Measurements from ENCODE around the gene GPR42. TPM values are rescaled to one million over a fixed set of nuclear protein-coding genes. Genes with fewer than 3 reads are reported as not detected.
"Not testable (repeated sequence)": the region's sequence is repeated elsewhere in the genome, so short reads cannot be mapped to it uniquely, and the experiment has no call there.

GPR42 gene
- total RNA-seq, 1 donor from 2014 or later: not detected

- intact Hi-C loops (cut with DNase I); DNase-seq; ATAC-seq (ENCODE audit: poor library complexity): not testable (repeated sequence)
These were observed 12.0 kb upstream of the GPR42 start for GRCh38 chr19:35358834-35359233.

GRCh38 chr19:35359395-35359794, 11.5 kb upstream of the GPR42 start:
- ATAC-seq (ENCODE audit: poor library complexity); intact Hi-C loops (cut with DNase I): not testable (repeated sequence)

GRCh38 chr19:35360081-35360480, 10.8 kb upstream of the GPR42 start:
- DNase-seq; ATAC-seq (ENCODE audit: poor library complexity); intact Hi-C loops (cut with DNase I): not testable (repeated sequence)

More at GRCh38 chr19:35359395-35359794, 11.5 kb upstream of the GPR42 start:
- not testable (repeated sequence) for DNase-seq

- ATAC-seq (ENCODE audit: poor library complexity) (no peak), DNase-seq (no peak)
- intact Hi-C loops (cut with DNase I): no loop called here
These were observed 9.9 kb upstream of the GPR42 start for GRCh38 chr19:35360880-35361420.

- ATAC-seq (ENCODE audit: poor library complexity) (no peak), DNase-seq (no peak)
- intact Hi-C loops (cut with DNase I): no loop called here
These were observed 8.4 kb upstream of the GPR42 start for GRCh38 chr19:35362261-35363000.

GRCh38 chr19:35363001-35363590, 7.8 kb upstream of the GPR42 start:
- ATAC-seq (ENCODE audit: poor library complexity): no peak
- intact Hi-C loops (cut with DNase I): no loop called here
- no peak for DNase-seq

- ATAC-seq (ENCODE audit: poor library complexity) (no peak), DNase-seq (no peak)
- intact Hi-C loops (cut with DNase I): no loop called here
These were observed 7.0 kb upstream of the GPR42 start for GRCh38 chr19:35363711-35364425.

- intact Hi-C loops (cut with DNase I): no loop called here
- ATAC-seq (ENCODE audit: poor library complexity) (no peak), DNase-seq (no peak)
These were observed 5.6 kb upstream of the GPR42 start for GRCh38 chr19:35365303-35365702.

GRCh38 chr19:35368378-35368777, 2.5 kb upstream of the GPR42 start:
- ATAC-seq (ENCODE audit: poor library complexity): no peak
- no peak for DNase-seq
- intact Hi-C loops (cut with DNase I): no loop called here

GRCh38 chr19:35369522-35369921, 1.3 kb upstream of the GPR42 start:
- intact Hi-C loops (cut with DNase I): no loop called here
- DNase-seq (no peak), ATAC-seq (ENCODE audit: poor library complexity) (no peak)

GRCh38 chr19:35373492-35373891, 2.6 kb downstream of the GPR42 start:
- no peak for ATAC-seq (ENCODE audit: poor library complexity)
- intact Hi-C loops (cut with DNase I): no loop called here
- DNase-seq: no peak

GRCh38 chr19:35374031-35374430, 3.2 kb downstream of the GPR42 start:
- intact Hi-C loops (cut with DNase I); ATAC-seq (ENCODE audit: poor library complexity); DNase-seq: not testable (repeated sequence)

GRCh38 chr19:35375505-35376307, 4.8 kb downstream of the GPR42 start:
- DNase-seq: no peak
- intact Hi-C loops (cut with DNase I): no loop called here
- no peak for ATAC-seq (ENCODE audit: poor library complexity)

- DNase-seq (no peak), ATAC-seq (ENCODE audit: poor library complexity) (no peak)
- intact Hi-C loops (cut with DNase I): no loop called here
These were observed 6.8 kb downstream of the GPR42 start for GRCh38 chr19:35377656-35378055.

- ATAC-seq (ENCODE audit: poor library complexity): no peak
- intact Hi-C loops (cut with DNase I): no loop called here
- no peak for DNase-seq
These were observed 7.5 kb downstream of the GPR42 start for GRCh38 chr19:35378356-35378755.

GRCh38 chr19:35379545-35379944, 8.7 kb downstream of the GPR42 start:
- ATAC-seq (ENCODE audit: poor library complexity); intact Hi-C loops (cut with DNase I); DNase-seq: not testable (repeated sequence)

GRCh38 chr19:35379992-35380391, 9.1 kb downstream of the GPR42 start:
- peak; percentile 34 for ATAC-seq (ENCODE audit: poor library complexity)
- DNase-seq: no peak
- intact Hi-C loops (cut with DNase I): no loop called here

- intact Hi-C loops (cut with DNase I): no loop called here
- DNase-seq (no peak), ATAC-seq (ENCODE audit: poor library complexity) (peak; percentile 34)
These were observed 9.7 kb downstream of the GPR42 start for GRCh38 chr19:35380450-35381124.

All from Right ventricle myocardium superior (tissue), 1 donor.